ENCODE measurements around the gene LAMB4. TPM values are rescaled to one million over a fixed set of nuclear protein-coding genes. Genes with fewer than 3 reads are reported as not detected.
A peak's percentile ranks its signal among the peaks of the same experiment; 100 is the strongest.

The LAMB4 gene
- total RNA-seq, 2 experiments from 2014 or later, result not detected

GRCh38 chr7:108000875-108001763 is 129.0 kb downstream of the LAMB4 start:
- H3K27ac Mint-ChIP-seq, result no peak overlapping the region
- no peaks in the 10 kb centered on the region for H3K9me3 Mint-ChIP-seq
- no peaks in the 10 kb centered on the region for H3K36me3 Mint-ChIP-seq
- DNase-seq, result peak; percentile 32
- H3K27me3 Mint-ChIP-seq, result peaks cover 76% of the 10 kb centered on the region
- POLR2A ChIA-PET, result no interaction called here
- peaks cover 10% of the 10 kb centered on the region for H3K4me1 Mint-ChIP-seq
- ATAC-seq (ENCODE audit: low read depth), result peak; percentile 24
- peak overlapping the region; percentile 72 for H3K4me3 Mint-ChIP-seq

- no peak for ATAC-seq (ENCODE audit: low read depth)
- peaks cover 10% of the 10 kb centered on the region for H3K4me1 Mint-ChIP-seq
- H3K27ac Mint-ChIP-seq, result no peak overlapping the region
- H3K27me3 Mint-ChIP-seq, result peaks cover 76% of the 10 kb centered on the region
- DNase-seq, result no peak
- H3K9me3 Mint-ChIP-seq, result no peaks in the 10 kb centered on the region
- H3K4me3 Mint-ChIP-seq, result no peak overlapping the region
- POLR2A ChIA-PET, result no interaction called here
- H3K36me3 Mint-ChIP-seq, result no peaks in the 10 kb centered on the region
Observed at GRCh38 chr7:107999779-108000560, 130.2 kb downstream of the LAMB4 start.

GRCh38 chr7:107998660-107999480 is 131.3 kb downstream of the LAMB4 start:
- H3K4me3 Mint-ChIP-seq, result no peak overlapping the region
- no peaks in the 10 kb centered on the region for H3K36me3 Mint-ChIP-seq
- no peaks in the 10 kb centered on the region for H3K9me3 Mint-ChIP-seq
- no peak overlapping the region for H3K27ac Mint-ChIP-seq
- ATAC-seq (ENCODE audit: low read depth) (no peak), DNase-seq (no peak)
- peaks cover 71% of the 10 kb centered on the region for H3K27me3 Mint-ChIP-seq
- H3K4me1 Mint-ChIP-seq, result peaks cover 6% of the 10 kb centered on the region
- POLR2A ChIA-PET, result no interaction called here

GRCh38 chr7:107998150-107998549 is 132.0 kb downstream of the LAMB4 start:
- ATAC-seq (ENCODE audit: low read depth), result no peak
- Mint-ChIP-seq H3K9me3 (no peaks in the 10 kb centered on the region), H3K27me3 (peaks cover 66% of the 10 kb centered on the region), H3K4me3 (no peak overlapping the region), H3K4me1 (peaks cover 6% of the 10 kb centered on the region), H3K27ac (no peak overlapping the region), H3K36me3 (no peaks in the 10 kb centered on the region)
- DNase-seq, result no peak
- POLR2A ChIA-PET, result no interaction called here

- Mint-ChIP-seq H3K27me3 (peaks cover 60% of the 10 kb centered on the region), H3K36me3 (no peaks in the 10 kb centered on the region)
Observed at GRCh38 chr7:107996072-107996882, 133.9 kb downstream of the LAMB4 start.

GRCh38 chr7:107995184-107996071 is 134.7 kb downstream of the LAMB4 start:
- no peak overlapping the region for H3K4me3 Mint-ChIP-seq
- H3K27me3 Mint-ChIP-seq, result peaks cover 53% of the 10 kb centered on the region
- POLR2A ChIA-PET, result no interaction called here
- ATAC-seq (ENCODE audit: low read depth) (no peak), DNase-seq (no peak)
- H3K9me3 Mint-ChIP-seq, result no peaks in the 10 kb centered on the region
- no peaks in the 10 kb centered on the region for H3K4me1 Mint-ChIP-seq
- H3K36me3 Mint-ChIP-seq, result no peaks in the 10 kb centered on the region
- H3K27ac Mint-ChIP-seq, result no peak overlapping the region

More at GRCh38 chr7:107996072-107996882, 133.9 kb downstream of the LAMB4 start:
- Mint-ChIP-seq H3K4me1 (no peaks in the 10 kb centered on the region), H3K4me3 (no peak overlapping the region), H3K9me3 (no peaks in the 10 kb centered on the region), H3K27ac (no peak overlapping the region)
- DNase-seq (no peak), ATAC-seq (ENCODE audit: low read depth) (no peak)
- POLR2A ChIA-PET, result no interaction called here

GRCh38 chr7:107994421-107995030 is 135.6 kb downstream of the LAMB4 start:
- Mint-ChIP-seq H3K27me3 (peaks cover 53% of the 10 kb centered on the region), H3K9me3 (no peaks in the 10 kb centered on the region), H3K36me3 (no peaks in the 10 kb centered on the region), H3K4me1 (no peaks in the 10 kb centered on the region), H3K4me3 (no peak overlapping the region), H3K27ac (no peak overlapping the region)
- no peak for DNase-seq
- POLR2A ChIA-PET, result no interaction called here
- ATAC-seq (ENCODE audit: low read depth), result no peak

- DNase-seq (no peak), ATAC-seq (ENCODE audit: low read depth) (no peak)
- POLR2A ChIA-PET, result no interaction called here
- Mint-ChIP-seq H3K27ac (no peak overlapping the region), H3K4me1 (no peaks in the 10 kb centered on the region), H3K36me3 (no peaks in the 10 kb centered on the region), H3K27me3 (peaks cover 49% of the 10 kb centered on the region), H3K9me3 (no peaks in the 10 kb centered on the region), H3K4me3 (no peak overlapping the region)
Observed at GRCh38 chr7:107993891-107994291, 136.3 kb downstream of the LAMB4 start.

- Mint-ChIP-seq H3K27ac (no peak overlapping the region), H3K4me3 (no peak overlapping the region), H3K27me3 (peaks cover 35% of the 10 kb centered on the region), H3K4me1 (no peaks in the 10 kb centered on the region), H3K9me3 (no peaks in the 10 kb centered on the region), H3K36me3 (no peaks in the 10 kb centered on the region)
- no peak for ATAC-seq (ENCODE audit: low read depth)
- POLR2A ChIA-PET, result no interaction called here
- DNase-seq, result no peak
Observed at GRCh38 chr7:107989618-107990373, 140.4 kb downstream of the LAMB4 start.

- Mint-ChIP-seq H3K36me3 (no peaks in the 10 kb centered on the region), H3K4me3 (no peak overlapping the region), H3K9me3 (no peaks in the 10 kb centered on the region), H3K27me3 (peaks cover 14% of the 10 kb centered on the region), H3K4me1 (no peaks in the 10 kb centered on the region), H3K27ac (no peak overlapping the region)
- POLR2A ChIA-PET, result no interaction called here
- ATAC-seq (ENCODE audit: low read depth) (no peak), DNase-seq (no peak)
Observed at GRCh38 chr7:107982918-107983389, 147.2 kb downstream of the LAMB4 start.
